SK-N-MC (cell line): Measurements from ENCODE around the gene CST5.

Source experiments
- EZH2 ChIP-seq: fragments of 200-600 bp; sonication (generic); IDR thresholded peaks from one replicate; pipeline ENCODE4 v1.6.1; 2017; ENCODE audit warnings: antibody characterized with exemption
- POLR2AphosphoS5 ChIP-seq: IDR thresholded peaks from 2 replicates; pipeline ENCODE4 v1.6.1; 2012; ENCODE audit warnings: mild to moderate bottlenecking, low read depth, low read length, borderline replicate concordance

DNA sequence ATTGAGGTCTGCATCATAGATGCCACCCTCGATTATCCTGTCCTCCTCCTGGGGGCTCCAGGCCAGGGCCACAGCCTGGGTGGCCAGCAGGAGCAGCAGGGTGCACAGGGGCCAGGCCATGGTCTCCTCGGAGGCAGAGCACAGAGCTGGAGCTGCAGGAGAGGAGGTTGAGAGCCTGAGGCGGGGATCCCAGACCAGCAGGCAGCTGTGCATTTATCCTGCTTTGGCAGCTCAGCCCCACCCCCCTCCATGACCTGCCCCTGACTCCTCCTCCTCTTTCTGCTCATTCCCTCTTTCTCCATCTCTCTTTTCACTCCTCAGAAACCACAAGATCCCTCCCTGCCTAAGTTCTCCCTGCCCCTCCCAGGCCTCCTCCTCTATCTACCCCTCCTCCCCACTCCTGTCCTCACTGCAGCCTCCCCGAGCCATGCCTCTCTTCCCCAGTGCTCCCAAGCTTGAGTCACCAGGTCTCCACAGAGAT, 53.0 kb downstream of the CST5 start, which contains the start of gene CST2:
- TF ChIP-seq EZH2 (no peak), POLR2AphosphoS5 (no peak)
